WTC11 (cell line): Measurements from ENCODE around the gene ANGEL1. TPM values are rescaled to one million over a fixed set of nuclear protein-coding genes. Genes with fewer than 3 reads are reported as not detected.
A peak's percentile ranks its signal among the peaks of the same experiment; 100 is the strongest.

ENCODE experiments used
- ATAC-seq: fragments of 200-7000 bp; cut with Tn5 transposase; 2 replicates; pipeline ENCODE4 v1.10.0; 2021; ENCODE audit warnings: mild to moderate bottlenecking, moderate library complexity
- CTCF ChIA-PET: fragments of 300-600 bp; sonication (Branson Sonifier 250); formaldehyde crosslinking; loops from one replicate; lab custom pipeline; 2021; ENCODE audit warnings: antibody characterized with exemption; lab: Charles Lee
- POLR2A ChIA-PET: fragments of 350-600 bp; sonication (Branson Sonifier 250); formaldehyde crosslinking; loops from one replicate; lab custom pipeline; 2021; ENCODE audit warnings: antibody characterized with exemption; lab: Charles Lee
- DNase-seq: peaks from one replicate; pipeline ENCODE4 v3.0.0; 2021; ENCODE audit warnings: low spot score
- H3K27ac Mint-ChIP-seq: 2 replicates; pipeline ENCODE4 v1.8.0; 2021; ENCODE audit warnings: mixed read lengths
- H3K27me3 Mint-ChIP-seq: 2 replicates; pipeline ENCODE4 v1.8.0; 2021; ENCODE audit warnings: low read depth, mild to moderate bottlenecking, moderate library complexity, mixed read lengths
- H3K36me3 Mint-ChIP-seq: 2 replicates; pipeline ENCODE4 v1.8.0; 2021; ENCODE audit warnings: mixed read lengths
- H3K4me1 Mint-ChIP-seq: 2 replicates; pipeline ENCODE4 v1.8.0; 2022; ENCODE audit warnings: mixed read lengths
- H3K4me3 Mint-ChIP-seq: 2 replicates; pipeline ENCODE4 v1.8.0; 2021; ENCODE audit warnings: mild to moderate bottlenecking, moderate library complexity, mixed read lengths
- H3K9me3 Mint-ChIP-seq: 2 replicates; pipeline ENCODE4 v1.8.0; 2021; ENCODE audit warnings: mixed read lengths
- AFF4 ChIP-seq: sonication (generic); formaldehyde crosslinking; IDR thresholded peaks from 2 replicates; pipeline ENCODE4 v1.8.1; 2023; ENCODE audit warnings: mild to moderate bottlenecking, missing genetic modification reagents, borderline replicate concordance
- AR ChIP-seq: fragments of 250-450 bp; sonication (Bioruptor Pico); IDR thresholded peaks from 2 replicates; pipeline ENCODE4 v1.9.0; 2021; ENCODE audit warnings: mild to moderate bottlenecking
- ATF1 ChIP-seq: sonication (generic); formaldehyde crosslinking; IDR thresholded peaks from 2 replicates; pipeline ENCODE4 v1.8.1; 2023; ENCODE audit warnings: mild to moderate bottlenecking, moderate library complexity, missing genetic modification reagents
- ATF6 ChIP-seq: sonication (generic); formaldehyde crosslinking; IDR thresholded peaks from 2 replicates; pipeline ENCODE4 v1.8.1; 2023; ENCODE audit warnings: mild to moderate bottlenecking, missing genetic modification reagents
- CREM ChIP-seq: sonication (generic); formaldehyde crosslinking; IDR thresholded peaks from 2 replicates; pipeline ENCODE4 v1.8.1; 2022; ENCODE audit warnings: mild to moderate bottlenecking, missing genetic modification reagents, moderate library complexity
- CTCF ChIP-seq: fragments of 200-600 bp; IDR thresholded peaks from 2 replicates; pipeline ENCODE4 v1.8.0; 2022; ENCODE audit warnings: antibody characterized with exemption
- ELF4 ChIP-seq: sonication (generic); formaldehyde crosslinking; IDR thresholded peaks from 2 replicates; pipeline ENCODE4 v1.8.1; 2022; ENCODE audit warnings: low read depth, mild to moderate bottlenecking, moderate library complexity, missing genetic modification reagents
- IRF2 ChIP-seq: sonication (generic); formaldehyde crosslinking; IDR thresholded peaks from 2 replicates; pipeline ENCODE4 v1.8.0; 2022; ENCODE audit warnings: low read depth, missing genetic modification reagents, borderline replicate concordance
- NR1H2 ChIP-seq: sonication (generic); formaldehyde crosslinking; IDR thresholded peaks from 2 replicates; pipeline ENCODE4 v1.9.0; 2021; ENCODE audit warnings: mild to moderate bottlenecking, moderate library complexity, missing genetic modification reagents
- NR2C2 ChIP-seq: sonication (generic); formaldehyde crosslinking; IDR thresholded peaks from 2 replicates; pipeline ENCODE4 v1.8.0; 2022; ENCODE audit warnings: mild to moderate bottlenecking, missing genetic modification reagents
- RELA ChIP-seq: sonication (generic); formaldehyde crosslinking; IDR thresholded peaks from 2 replicates; pipeline ENCODE4 v1.8.1; 2022; ENCODE audit warnings: missing genetic modification reagents, mild to moderate bottlenecking, borderline replicate concordance
- SMAD4 ChIP-seq: sonication (generic); formaldehyde crosslinking; IDR thresholded peaks from 2 replicates; pipeline ENCODE4 v1.8.0; 2022; ENCODE audit warnings: mild to moderate bottlenecking, missing genetic modification reagents
- SP1 ChIP-seq: sonication (generic); formaldehyde crosslinking; conservative IDR thresholded peaks from 2 replicates; pipeline ENCODE4 v1.8.1; 2022; ENCODE audit warnings: missing genetic modification reagents
- ZBTB21 ChIP-seq: sonication (generic); formaldehyde crosslinking; IDR thresholded peaks from 2 replicates; pipeline ENCODE4 v1.8.1; 2023; ENCODE audit warnings: mild to moderate bottlenecking, missing genetic modification reagents, borderline replicate concordance
- total RNA-seq: library from RNA; stranded (reverse); gene quantifications from 3 replicates; pipeline ENCODE4 v1.2.3, GENCODE V29; 2021
- TF ChIP-seq, protein P1 (sequence below): sonication (generic); formaldehyde crosslinking; IDR thresholded peaks from 2 replicates; pipeline ENCODE4 v1.8.0; 2022; ENCODE audit warnings: mild to moderate bottlenecking, missing genetic modification reagents
- TF ChIP-seq, protein P2 (sequence below): sonication (generic); formaldehyde crosslinking; IDR thresholded peaks from 2 replicates; pipeline ENCODE4 v1.8.1; 2023; ENCODE audit warnings: mild to moderate bottlenecking, moderate library complexity, missing genetic modification reagents
- TF ChIP-seq, protein P3 (sequence below): sonication (generic); formaldehyde crosslinking; IDR thresholded peaks from 2 replicates; pipeline ENCODE4 v1.8.0; 2022; ENCODE audit warnings: mild to moderate bottlenecking, missing genetic modification reagents

Gene ANGEL1
- total RNA-seq, 1 experiment from 2014 or later: 29.7 TPM

- TF ChIP-seq AFF4 (CRISPR knock-in tag) (no peak), ZBTB21 (CRISPR knock-in tag) (no peak), CTCF (no peak), NR1H2 (no peak), ATF1 (CRISPR knock-in tag) (no peak), NR2C2 (CRISPR knock-in tag) (no peak), RELA (CRISPR knock-in tag) (no peak), ELF4 (no peak), ATF6 (CRISPR knock-in tag) (no peak)
- TF ChIP-seq, protein P1, sequence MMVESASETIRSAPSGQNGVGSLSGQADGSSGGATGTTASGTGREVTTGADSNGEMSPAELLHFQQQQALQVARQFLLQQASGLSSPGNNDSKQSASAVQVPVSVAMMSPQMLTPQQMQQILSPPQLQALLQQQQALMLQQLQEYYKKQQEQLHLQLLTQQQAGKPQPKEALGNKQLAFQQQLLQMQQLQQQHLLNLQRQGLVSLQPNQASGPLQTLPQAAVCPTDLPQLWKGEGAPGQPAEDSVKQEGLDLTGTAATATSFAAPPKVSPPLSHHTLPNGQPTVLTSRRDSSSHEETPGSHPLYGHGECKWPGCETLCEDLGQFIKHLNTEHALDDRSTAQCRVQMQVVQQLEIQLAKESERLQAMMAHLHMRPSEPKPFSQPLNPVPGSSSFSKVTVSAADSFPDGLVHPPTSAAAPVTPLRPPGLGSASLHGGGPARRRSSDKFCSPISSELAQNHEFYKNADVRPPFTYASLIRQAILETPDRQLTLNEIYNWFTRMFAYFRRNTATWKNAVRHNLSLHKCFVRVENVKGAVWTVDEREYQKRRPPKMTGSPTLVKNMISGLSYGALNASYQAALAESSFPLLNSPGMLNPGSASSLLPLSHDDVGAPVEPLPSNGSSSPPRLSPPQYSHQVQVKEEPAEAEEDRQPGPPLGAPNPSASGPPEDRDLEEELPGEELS (CRISPR knock-in tag): no peak
- TF ChIP-seq, protein P2, sequence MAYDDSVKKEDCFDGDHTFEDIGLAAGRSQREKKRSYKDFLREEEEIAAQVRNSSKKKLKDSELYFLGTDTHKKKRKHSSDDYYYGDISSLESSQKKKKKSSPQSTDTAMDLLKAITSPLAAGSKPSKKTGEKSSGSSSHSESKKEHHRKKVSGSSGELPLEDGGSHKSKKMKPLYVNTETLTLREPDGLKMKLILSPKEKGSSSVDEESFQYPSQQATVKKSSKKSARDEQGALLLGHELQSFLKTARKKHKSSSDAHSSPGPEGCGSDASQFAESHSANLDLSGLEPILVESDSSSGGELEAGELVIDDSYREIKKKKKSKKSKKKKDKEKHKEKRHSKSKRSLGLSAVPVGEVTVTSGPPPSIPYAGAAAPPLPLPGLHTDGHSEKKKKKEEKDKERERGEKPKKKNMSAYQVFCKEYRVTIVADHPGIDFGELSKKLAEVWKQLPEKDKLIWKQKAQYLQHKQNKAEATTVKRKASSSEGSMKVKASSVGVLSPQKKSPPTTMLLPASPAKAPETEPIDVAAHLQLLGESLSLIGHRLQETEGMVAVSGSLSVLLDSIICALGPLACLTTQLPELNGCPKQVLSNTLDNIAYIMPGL: no peak
Observed at GRCh38 chr14:76765461-76765931, 47.2 kb downstream of the ANGEL1 start (continued).

GRCh38 chr14:76763096-76764041 is 49.3 kb downstream of the ANGEL1 start:
- Mint-ChIP-seq H3K4me1 (peaks cover 27% of the 10 kb centered on the region), H3K4me3 (peak overlapping the region; percentile 80), H3K27me3 (peaks cover 72% of the 10 kb centered on the region), H3K36me3 (no peaks in the 10 kb centered on the region), H3K27ac (no peak overlapping the region), H3K9me3 (no peaks in the 10 kb centered on the region)
- POLR2A ChIA-PET: no interaction called here
- no peak for ATAC-seq
- no peak for DNase-seq
- CTCF ChIA-PET: no interaction called here
- TF ChIP-seq, protein P1 (CRISPR knock-in tag): no peak
- TF ChIP-seq SP1 (CRISPR knock-in tag) (no peak), AR (CRISPR knock-in tag) (no peak), IRF2 (CRISPR knock-in tag) (no peak), SMAD4 (CRISPR knock-in tag) (no peak), CREM (CRISPR knock-in tag) (no peak)
- TF ChIP-seq, protein P3, sequence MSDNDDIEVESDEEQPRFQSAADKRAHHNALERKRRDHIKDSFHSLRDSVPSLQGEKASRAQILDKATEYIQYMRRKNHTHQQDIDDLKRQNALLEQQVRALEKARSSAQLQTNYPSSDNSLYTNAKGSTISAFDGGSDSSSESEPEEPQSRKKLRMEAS (CRISPR knock-in tag): no peak
